Cardiac muscle cell (in vitro differentiated cells and primary cell): Measurements from ENCODE around the gene FSD1. TPM values are rescaled to one million over a fixed set of nuclear protein-coding genes. Genes with fewer than 3 reads are reported as not detected.

Experiments used
- DNase-seq, 2 donors: peaks; one replicate each; pipeline versions ENCODE4 v3.0.0 to v3.0.0-alpha.2; 2010 to 2017; ENCODE audit warnings: low read depth in 1 of 2, low spot score in 1 of 2
- H3K27ac ChIP-seq: fragments of 200-600 bp; sonication (generic); 2 replicates; pipeline ENCODE4 v1.5.1; 2016
- H3K27me3 ChIP-seq: fragments of 200-600 bp; sonication (generic); 2 replicates; pipeline ENCODE4 v1.6.0; 2016; ENCODE audit warnings: control low read depth
- H3K36me3 ChIP-seq: fragments of 200-600 bp; sonication (generic); 2 replicates; pipeline ENCODE4 v1.5.1; 2016; ENCODE audit warnings: control low read depth
- H3K4me1 ChIP-seq: fragments of 200-600 bp; sonication (generic); 2 replicates; pipeline ENCODE4 v1.8.1; 2017; ENCODE audit warnings: low read depth, mild to moderate bottlenecking, mixed run types
- H3K4me3 ChIP-seq: fragments of 200-600 bp; sonication (generic); 2 replicates; pipeline ENCODE4 v1.5.1; 2016; ENCODE audit warnings: mild to moderate bottlenecking
- H3K9me3 ChIP-seq: fragments of 200-600 bp; sonication (generic); 2 replicates; pipeline ENCODE4 v1.5.1; 2017; ENCODE audit warnings: low read depth, mild to moderate bottlenecking, control low read depth
- polyA plus RNA-seq: library from polyadenylated mRNA; unstranded; fragments of >200 nt; fragmentation: Nextera tagmentation; extraction: Ambion mirVana; gene quantifications from 2 replicates; pipeline ENCODE4 v1.2.1, GENCODE V29; 2016
- total RNA-seq: library from RNA; depleted of rRNA; stranded (reverse); fragments of >200 nt; gene quantifications from 2 replicates; pipeline ENCODE4 v1.2.3, GENCODE V29; 2016
- TF ChIP-seq, protein P1 (sequence below): IDR thresholded peaks from 2 replicates; pipeline ENCODE4 v1.5.1; 2012; ENCODE audit warnings: low read depth, mild to moderate bottlenecking, low read length

Gene FSD1
- total and polyA plus RNA-seq, 2 experiments from 2014 or later: 18.5 to 24.7 TPM

DNA sequence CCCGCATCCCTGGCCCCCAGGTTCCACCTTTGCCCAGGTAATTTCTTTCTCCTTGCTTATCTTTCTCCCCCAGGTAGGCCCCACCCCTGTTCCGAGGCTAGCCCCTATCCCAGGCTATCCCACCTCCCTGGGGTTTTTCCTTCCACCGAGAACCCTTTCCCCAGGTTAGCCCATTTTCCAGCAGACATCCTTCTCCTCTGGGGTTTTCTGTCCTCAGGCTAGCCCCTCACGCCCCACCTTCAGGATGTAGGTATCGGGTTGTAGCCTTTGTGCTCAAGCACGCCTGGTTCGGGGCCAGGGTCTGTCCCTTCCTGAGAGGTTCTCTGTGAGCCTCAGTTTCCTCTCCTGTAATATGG is 837 bp downstream of the FSD1 start:
- Histone ChIP-seq H3K4me1 (peaks cover 6% of the 10 kb centered on the region), H3K27me3 (no peaks in the 10 kb centered on the region), H3K4me3 (no peak overlapping the region), H3K36me3 (no peaks in the 10 kb centered on the region), H3K27ac (no peak overlapping the region), H3K9me3 (no peaks in the 10 kb centered on the region)
- TF ChIP-seq, protein P1, sequence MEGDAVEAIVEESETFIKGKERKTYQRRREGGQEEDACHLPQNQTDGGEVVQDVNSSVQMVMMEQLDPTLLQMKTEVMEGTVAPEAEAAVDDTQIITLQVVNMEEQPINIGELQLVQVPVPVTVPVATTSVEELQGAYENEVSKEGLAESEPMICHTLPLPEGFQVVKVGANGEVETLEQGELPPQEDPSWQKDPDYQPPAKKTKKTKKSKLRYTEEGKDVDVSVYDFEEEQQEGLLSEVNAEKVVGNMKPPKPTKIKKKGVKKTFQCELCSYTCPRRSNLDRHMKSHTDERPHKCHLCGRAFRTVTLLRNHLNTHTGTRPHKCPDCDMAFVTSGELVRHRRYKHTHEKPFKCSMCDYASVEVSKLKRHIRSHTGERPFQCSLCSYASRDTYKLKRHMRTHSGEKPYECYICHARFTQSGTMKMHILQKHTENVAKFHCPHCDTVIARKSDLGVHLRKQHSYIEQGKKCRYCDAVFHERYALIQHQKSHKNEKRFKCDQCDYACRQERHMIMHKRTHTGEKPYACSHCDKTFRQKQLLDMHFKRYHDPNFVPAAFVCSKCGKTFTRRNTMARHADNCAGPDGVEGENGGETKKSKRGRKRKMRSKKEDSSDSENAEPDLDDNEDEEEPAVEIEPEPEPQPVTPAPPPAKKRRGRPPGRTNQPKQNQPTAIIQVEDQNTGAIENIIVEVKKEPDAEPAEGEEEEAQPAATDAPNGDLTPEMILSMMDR: no peak
- DNase-seq: no peak

DNA sequence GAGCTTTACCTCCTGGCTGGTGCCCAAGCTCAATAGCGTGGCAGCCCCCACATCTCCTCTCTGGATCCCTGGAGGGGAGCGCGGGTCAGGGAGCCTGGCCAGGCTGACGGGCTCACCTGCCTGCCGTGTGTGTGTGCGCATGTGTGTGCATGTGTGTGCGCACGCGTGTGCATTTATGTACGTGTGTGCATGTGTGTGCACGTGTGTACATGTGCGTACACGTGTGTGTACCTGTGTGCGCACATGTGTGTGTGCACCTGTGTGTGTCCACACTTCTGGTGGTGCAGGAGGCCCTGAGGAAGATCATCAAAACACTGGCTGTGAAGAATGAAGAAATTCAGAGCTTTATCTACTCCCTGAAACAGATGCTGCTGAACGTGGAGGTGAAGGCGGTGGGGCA is 1.3 kb downstream of the FSD1 start:
- H3K4me1 ChIP-seq: peaks cover 6% of the 10 kb centered on the region
- no peak for DNase-seq
- H3K4me3 ChIP-seq: no peak overlapping the region
- no peaks in the 10 kb centered on the region for H3K9me3 ChIP-seq
- H3K27ac ChIP-seq: no peak overlapping the region
- no peaks in the 10 kb centered on the region for H3K27me3 ChIP-seq
- no peaks in the 10 kb centered on the region for H3K36me3 ChIP-seq
- TF ChIP-seq, protein P1: no peak

DNA sequence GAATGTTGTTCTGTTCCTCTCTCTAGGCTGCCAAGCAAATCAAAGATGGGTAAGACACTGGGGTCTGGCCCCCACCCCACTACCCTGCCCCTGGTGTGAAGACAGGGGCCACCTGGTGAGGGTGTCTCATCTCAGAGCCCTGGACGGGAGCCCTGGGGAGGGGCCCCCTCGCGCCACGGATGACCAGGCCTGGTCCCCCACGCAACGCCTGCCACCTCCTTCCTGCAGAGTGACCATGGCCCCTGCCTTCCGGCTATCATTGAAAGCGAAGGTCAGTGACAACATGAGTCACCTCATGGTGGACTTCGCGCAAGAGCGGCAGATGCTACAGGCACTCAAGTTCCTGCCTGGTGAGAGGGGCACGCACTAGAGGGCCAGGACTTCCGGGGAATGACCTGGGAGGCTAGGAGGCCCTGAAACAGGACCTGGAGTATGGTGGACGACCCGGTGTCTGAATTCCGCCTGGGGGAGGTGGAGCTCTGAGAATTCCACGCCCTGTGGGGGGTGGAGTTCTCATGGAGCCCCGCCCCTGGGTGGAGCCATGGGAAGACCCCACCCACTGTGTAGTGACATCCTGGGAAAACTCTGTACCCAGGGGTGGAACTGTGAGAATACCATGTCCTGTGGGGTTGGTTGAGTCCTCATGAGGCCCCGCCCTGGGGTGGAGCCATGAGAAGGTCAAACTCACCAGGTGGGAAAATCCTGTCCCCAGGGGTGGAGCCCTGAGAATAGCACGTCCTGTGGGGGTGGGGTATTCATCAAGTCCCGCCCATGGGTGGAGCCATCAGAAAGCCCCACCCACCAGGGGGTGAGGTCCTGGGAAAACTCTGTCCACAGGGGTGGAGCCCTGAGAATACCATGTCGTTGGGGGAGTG is 6.1 kb downstream of the FSD1 start:
- H3K27me3 ChIP-seq: no peaks in the 10 kb centered on the region
- no peak overlapping the region for H3K4me3 ChIP-seq
- no peaks in the 10 kb centered on the region for H3K9me3 ChIP-seq
- DNase-seq: no peak
- no peak overlapping the region for H3K27ac ChIP-seq
- TF ChIP-seq, protein P1: no peak
- H3K36me3 ChIP-seq: no peaks in the 10 kb centered on the region
- H3K4me1 ChIP-seq: no peaks in the 10 kb centered on the region

DNA sequence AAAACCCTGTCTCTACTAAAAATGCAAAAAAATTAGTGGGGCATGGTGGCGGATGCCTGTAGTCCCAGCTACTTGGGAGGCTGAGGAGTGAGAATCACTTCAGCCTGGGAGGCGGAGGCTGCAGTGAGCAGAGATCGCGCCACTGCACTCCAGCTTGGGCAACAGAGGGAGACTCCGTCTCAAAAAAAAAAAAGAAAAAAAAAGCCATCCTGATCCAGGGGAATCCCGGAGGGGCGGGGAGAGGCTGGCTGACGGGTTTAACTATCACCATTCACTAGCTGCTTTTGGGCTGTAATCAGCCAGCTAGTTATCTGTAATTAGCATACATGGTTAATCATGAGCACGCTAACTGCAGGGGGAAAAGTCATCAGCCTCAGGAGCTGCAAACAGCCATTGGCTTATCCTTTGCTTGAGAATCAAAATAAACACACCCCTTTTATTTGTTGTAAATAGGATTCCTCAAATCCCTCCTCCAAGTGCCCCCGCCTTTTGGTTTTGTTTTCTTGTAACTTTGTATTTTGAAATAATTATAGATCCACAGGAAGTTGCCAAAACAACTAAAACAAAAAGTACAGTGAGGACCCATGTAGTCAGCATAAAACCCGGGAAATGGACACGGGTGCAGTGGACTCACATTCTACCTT is 9.6 kb downstream of the FSD1 start:
- DNase-seq: no peak
- Histone ChIP-seq H3K4me1 (no peaks in the 10 kb centered on the region), H3K27ac (no peak overlapping the region), H3K27me3 (no peaks in the 10 kb centered on the region), H3K4me3 (no peak overlapping the region), H3K9me3 (no peaks in the 10 kb centered on the region), H3K36me3 (no peaks in the 10 kb centered on the region)
- TF ChIP-seq, protein P1: no peak

DNA sequence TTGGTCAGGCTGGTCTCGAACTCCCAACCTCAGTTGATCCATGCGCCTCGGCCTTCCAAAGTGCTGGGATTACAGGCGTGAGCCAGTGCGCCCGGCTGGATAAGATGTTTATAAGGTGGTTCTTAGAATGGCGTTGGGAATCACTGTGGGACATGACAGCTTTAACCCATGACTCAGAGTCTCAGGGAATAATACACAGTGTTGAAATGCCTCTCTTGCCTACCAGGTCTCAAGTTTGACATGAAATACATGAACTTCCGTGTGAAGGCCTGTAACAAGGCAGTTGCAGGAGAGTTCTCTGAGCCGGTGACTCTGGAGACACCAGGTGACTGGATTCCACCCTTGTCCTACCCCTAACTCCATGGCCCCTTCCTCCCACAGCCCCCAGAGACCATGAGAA is 12.6 kb downstream of the FSD1 start:
- H3K36me3 ChIP-seq: no peaks in the 10 kb centered on the region
- no peaks in the 10 kb centered on the region for H3K4me1 ChIP-seq
- no peak overlapping the region for H3K27ac ChIP-seq
- TF ChIP-seq, protein P1: no peak
- no peak for DNase-seq
- H3K4me3 ChIP-seq: no peak overlapping the region
- no peaks in the 10 kb centered on the region for H3K27me3 ChIP-seq
- no peaks in the 10 kb centered on the region for H3K9me3 ChIP-seq
